PC-9 (cell line): Measurements from ENCODE around the gene ROR2. TPM values are rescaled to one million over a fixed set of nuclear protein-coding genes. Genes with fewer than 3 reads are reported as not detected.
A peak's percentile ranks its signal among the peaks of the same experiment; 100 is the strongest.

ENCODE experiments used
- BruUV-seq: library from RNA; stranded (reverse); fragments of 400-500 nt; replicated peaks from 2 replicates; lab custom pipeline; 2021; lab: Mats Ljungman, UMichigan
- CTCF ChIA-PET: fragments of 300-600 bp; sonication (Branson Sonifier 250); formaldehyde crosslinking; loops from one replicate; lab custom pipeline; 2022; ENCODE audit warnings: antibody characterized with exemption; lab: Charles Lee
- POLR2A ChIA-PET: fragments of 300-600 bp; sonication (Branson Sonifier 250); formaldehyde crosslinking; loops from one replicate; lab custom pipeline; 2022; ENCODE audit warnings: antibody characterized with exemption; ENCODE audit not compliant: unreplicated experiment; lab: Charles Lee
- DNase-seq, 2 experiments: peaks; one replicate each; pipeline versions ENCODE4 v3.0.0 to v3.0.0-alpha.2; 2015 to 2022; ENCODE audit warnings: mixed read lengths in 1 of 2
- H2AFZ ChIP-seq: fragments of 200-600 bp; sonication (generic); 2 replicates; pipeline ENCODE4 v1.8.1; 2017; ENCODE audit warnings: antibody characterized with exemption
- H3F3A ChIP-seq: fragments of 200-600 bp; sonication (generic); 2 replicates; pipeline ENCODE4 v1.8.1; 2017; ENCODE audit warnings: antibody characterized with exemption, mild to moderate bottlenecking, low read depth; ENCODE audit not compliant: insufficient read depth
- H3K27ac ChIP-seq: fragments of 200-600 bp; sonication (generic); 2 replicates; pipeline ENCODE4 v1.6.1; 2016; ENCODE audit warnings: mixed run types
- H3K27me3 ChIP-seq: fragments of 200-600 bp; sonication (generic); 2 replicates; pipeline ENCODE4 v1.6.1; 2016; ENCODE audit warnings: low read depth, mixed run types; ENCODE audit not compliant: insufficient read depth
- H3K36me3 ChIP-seq: fragments of 200-600 bp; sonication (generic); 2 replicates; pipeline ENCODE4 v1.6.1; 2016; ENCODE audit warnings: low read depth, mixed run types
- H3K4me1 ChIP-seq: fragments of 200-600 bp; sonication (generic); replicated peaks from 2 replicates; pipeline ENCODE4 v1.6.1; 2016; ENCODE audit warnings: mixed run types; ENCODE audit not compliant: insufficient read depth
- H3K4me2 ChIP-seq: fragments of 200-600 bp; sonication (generic); 2 replicates; pipeline ENCODE4 v1.6.1; 2017; ENCODE audit warnings: mixed run types
- H3K4me3 ChIP-seq: fragments of 200-600 bp; sonication (generic); 2 replicates; pipeline ENCODE4 v1.6.1; 2016; ENCODE audit warnings: mixed run types
- H3K79me2 ChIP-seq: fragments of 200-600 bp; sonication (generic); 2 replicates; pipeline ENCODE4 v1.6.1; 2017; ENCODE audit warnings: low read depth, mixed run types
- H3K9me2 ChIP-seq: fragments of 200-600 bp; sonication (generic); 2 replicates; pipeline ENCODE4 v1.8.1; 2017; ENCODE audit warnings: mild to moderate bottlenecking; ENCODE audit not compliant: insufficient read depth
- H3K9me3 ChIP-seq: fragments of 200-600 bp; sonication (generic); 2 replicates; pipeline ENCODE4 v1.8.1; 2016; ENCODE audit warnings: low read depth; ENCODE audit not compliant: insufficient read depth
- H4K20me1 ChIP-seq: fragments of 200-600 bp; sonication (generic); 2 replicates; pipeline ENCODE4 v1.8.1; 2017; ENCODE audit not compliant: insufficient read depth
- EZH2 ChIP-seq: fragments of 200-600 bp; sonication (generic); IDR thresholded peaks from 2 replicates; pipeline ENCODE4 v1.8.0; 2017; ENCODE audit warnings: antibody characterized with exemption, low read depth
- intact Hi-C: fragments of 100-400 bp; cut with micrococcal nuclease; formaldehyde crosslinking; loops from one replicate; pipeline ENCODE4 v1.10.0; 2022; ENCODE audit not compliant: unreplicated experiment
- total RNA-seq: library from RNA; stranded (reverse); gene quantifications from 2 replicates; pipeline ENCODE4 v1.2.3, GENCODE V29; 2021
- TF ChIP-seq, protein P1 (sequence below): fragments of 200-600 bp; sonication (generic); conservative IDR thresholded peaks from 2 replicates; pipeline ENCODE4 v1.6.1; 2017; ENCODE audit warnings: mixed run types, antibody characterized with exemption, mild to moderate bottlenecking, moderate library complexity

The ROR2 gene
- total RNA-seq, 1 experiment from 2014 or later = not detected

DNA sequence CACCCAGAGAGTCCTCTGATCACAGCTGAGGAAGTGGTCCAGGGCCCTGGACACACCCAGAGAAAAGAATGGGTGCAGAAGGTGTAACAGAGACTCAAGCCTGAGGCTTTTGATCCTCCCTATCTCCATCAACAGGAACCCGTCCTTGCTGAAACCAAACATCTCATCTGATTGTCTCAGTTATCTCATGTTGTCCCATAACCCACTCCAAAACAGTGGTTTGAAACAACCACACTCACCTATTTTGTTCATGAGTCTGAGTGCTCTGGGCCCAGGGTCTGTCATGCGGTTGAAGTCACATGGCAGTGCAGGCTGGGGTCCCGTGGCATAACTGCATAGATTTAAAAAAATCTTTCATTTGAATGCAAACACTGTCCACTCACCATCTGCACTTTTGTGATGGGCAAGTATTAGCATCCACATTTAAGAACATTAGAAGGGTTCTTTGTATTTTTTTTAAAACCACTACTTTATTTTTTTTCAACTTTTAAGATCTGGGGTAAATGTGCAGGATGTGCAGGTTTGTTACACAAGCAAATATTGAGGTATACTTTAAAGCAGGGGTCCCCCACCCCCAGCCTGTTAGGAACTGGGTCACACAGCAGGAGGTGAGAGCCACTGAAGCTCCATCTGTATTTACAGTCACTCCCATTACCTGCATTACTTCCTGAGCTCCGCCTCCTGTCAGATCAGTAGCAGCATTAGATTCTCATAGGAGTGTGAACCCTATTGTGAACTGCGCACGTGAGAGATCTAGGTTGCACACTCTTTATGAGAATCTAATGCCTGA is 255.8 kb downstream of the ROR2 start:
- no peaks in the 10 kb centered on the region for H3K79me2 ChIP-seq
- H3F3A ChIP-seq = no peaks in the 10 kb centered on the region
- ChIA-PET CTCF (no interaction called here), POLR2A (no interaction called here)
- no peak for DNase-seq
- H3K36me3 ChIP-seq = no peaks in the 10 kb centered on the region
- H3K4me3 ChIP-seq = no peak overlapping the region
- no peak overlapping the region for H3K4me2 ChIP-seq
- peaks cover 11% of the 10 kb centered on the region; the same call in 1 of the 2 replicates for H3K4me1 ChIP-seq
- no peak overlapping the region for H2AFZ ChIP-seq
- intact Hi-C loops = no loop called here
- BruUV-seq = no TSS peak
- no peaks in the 10 kb centered on the region for H3K9me2 ChIP-seq
- TF ChIP-seq EZH2 = no peak
- TF ChIP-seq, protein P1, sequence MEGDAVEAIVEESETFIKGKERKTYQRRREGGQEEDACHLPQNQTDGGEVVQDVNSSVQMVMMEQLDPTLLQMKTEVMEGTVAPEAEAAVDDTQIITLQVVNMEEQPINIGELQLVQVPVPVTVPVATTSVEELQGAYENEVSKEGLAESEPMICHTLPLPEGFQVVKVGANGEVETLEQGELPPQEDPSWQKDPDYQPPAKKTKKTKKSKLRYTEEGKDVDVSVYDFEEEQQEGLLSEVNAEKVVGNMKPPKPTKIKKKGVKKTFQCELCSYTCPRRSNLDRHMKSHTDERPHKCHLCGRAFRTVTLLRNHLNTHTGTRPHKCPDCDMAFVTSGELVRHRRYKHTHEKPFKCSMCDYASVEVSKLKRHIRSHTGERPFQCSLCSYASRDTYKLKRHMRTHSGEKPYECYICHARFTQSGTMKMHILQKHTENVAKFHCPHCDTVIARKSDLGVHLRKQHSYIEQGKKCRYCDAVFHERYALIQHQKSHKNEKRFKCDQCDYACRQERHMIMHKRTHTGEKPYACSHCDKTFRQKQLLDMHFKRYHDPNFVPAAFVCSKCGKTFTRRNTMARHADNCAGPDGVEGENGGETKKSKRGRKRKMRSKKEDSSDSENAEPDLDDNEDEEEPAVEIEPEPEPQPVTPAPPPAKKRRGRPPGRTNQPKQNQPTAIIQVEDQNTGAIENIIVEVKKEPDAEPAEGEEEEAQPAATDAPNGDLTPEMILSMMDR = no peak
- no peaks in the 10 kb centered on the region for H3K9me3 ChIP-seq
- H3K27ac ChIP-seq = no peak overlapping the region
- no peaks in the 10 kb centered on the region for H3K27me3 ChIP-seq
- H4K20me1 ChIP-seq = no peaks in the 10 kb centered on the region

DNA sequence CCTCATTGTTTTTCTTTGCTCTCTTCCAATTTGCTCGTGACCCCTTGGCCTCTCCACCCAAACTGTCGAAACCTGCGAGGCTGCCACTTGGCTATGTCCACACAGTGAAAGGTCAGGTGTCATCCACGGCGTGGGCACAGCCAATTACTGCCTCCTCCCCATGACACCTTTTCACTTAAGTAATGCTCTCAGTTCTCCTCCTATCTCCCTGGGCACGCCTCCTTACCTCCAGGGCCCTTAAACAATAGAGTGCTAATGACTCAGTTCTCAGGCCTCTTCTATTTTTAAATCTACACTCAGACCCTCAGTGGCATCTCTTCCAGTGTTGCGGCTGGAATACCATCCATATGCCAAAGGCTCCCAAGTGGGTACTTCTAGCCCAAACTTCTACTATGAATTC is 256.8 kb downstream of the ROR2 start:
- no TSS peak for BruUV-seq
- Histone ChIP-seq H2AFZ (no peak overlapping the region), H3K79me2 (no peaks in the 10 kb centered on the region), H3K27ac (no peak overlapping the region), H3K4me2 (peak overlapping the region; percentile 27), H3K9me2 (no peaks in the 10 kb centered on the region), H3F3A (no peaks in the 10 kb centered on the region), H3K9me3 (no peaks in the 10 kb centered on the region), H3K4me3 (no peak overlapping the region), H3K36me3 (no peaks in the 10 kb centered on the region), H3K27me3 (no peaks in the 10 kb centered on the region), H3K4me1 (peaks cover 11% of the 10 kb centered on the region; the same call in 1 of the 2 replicates), H4K20me1 (no peaks in the 10 kb centered on the region)
- no peak for DNase-seq
- no peak for TF ChIP-seq EZH2
- TF ChIP-seq, protein P1 = no peak
- intact Hi-C loops = no loop called here
- POLR2A ChIA-PET = no interaction called here
- CTCF ChIA-PET = no interaction called here

DNA sequence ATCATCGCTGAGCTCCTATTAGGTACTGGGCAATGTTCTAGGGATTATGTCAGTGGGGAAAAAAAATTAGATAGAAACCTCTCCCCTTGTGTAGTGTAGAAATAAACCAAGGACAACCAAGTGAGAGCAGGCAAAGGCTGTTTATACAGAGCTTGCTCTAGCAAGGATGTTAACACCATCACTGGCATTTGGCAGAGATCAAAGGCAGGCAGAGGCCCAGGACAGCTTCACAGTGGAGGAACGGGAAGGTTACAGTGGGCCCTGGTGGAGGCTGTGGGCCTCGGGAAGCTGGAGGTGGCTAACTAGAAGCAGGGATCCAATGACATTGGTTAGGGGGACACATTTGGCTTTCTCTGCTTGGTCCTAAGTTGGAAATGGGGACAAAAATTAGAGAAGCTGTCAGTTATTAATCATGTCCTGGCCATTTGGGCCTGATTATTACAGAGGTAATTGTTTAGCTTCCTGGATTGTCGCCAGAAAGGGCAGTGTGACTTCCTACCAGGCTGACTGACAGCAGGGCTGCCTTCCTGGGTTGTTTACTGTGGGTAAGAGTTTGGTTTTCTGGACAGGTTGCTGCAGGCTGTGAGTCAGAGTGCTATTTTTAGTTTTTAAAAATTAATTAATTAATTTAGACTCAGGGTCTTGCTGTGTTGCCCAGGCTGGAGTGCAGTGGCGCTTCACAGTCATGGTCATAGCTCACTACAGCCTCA is 259.3 kb downstream of the ROR2 start:
- Histone ChIP-seq H3K9me2 (no peaks in the 10 kb centered on the region), H3K4me3 (no peak overlapping the region), H3K4me2 (no peak overlapping the region), H3F3A (no peaks in the 10 kb centered on the region), H3K9me3 (no peaks in the 10 kb centered on the region), H3K36me3 (no peaks in the 10 kb centered on the region), H3K27ac (no peak overlapping the region), H2AFZ (no peak overlapping the region), H3K27me3 (no peaks in the 10 kb centered on the region), H4K20me1 (no peaks in the 10 kb centered on the region), H3K4me1 (peaks cover 11% of the 10 kb centered on the region; the same call in 1 of the 2 replicates), H3K79me2 (no peaks in the 10 kb centered on the region)
- no peak for TF ChIP-seq EZH2
- TF ChIP-seq, protein P1 = no peak
- intact Hi-C loops = no loop called here
- DNase-seq = no peak
- BruUV-seq = no TSS peak
- ChIA-PET POLR2A (no interaction called here), CTCF (no interaction called here)
